PC-9 (cell line): ENCODE measurements around the gene RBFOX1.

Experiments used
- EZH2 ChIP-seq: fragments of 200-600 bp; sonication (generic); IDR thresholded peaks from 2 replicates; pipeline ENCODE4 v1.8.0; 2017; ENCODE audit warnings: antibody characterized with exemption, low read depth
- TF ChIP-seq, protein P1 (sequence below): fragments of 200-600 bp; sonication (generic); conservative IDR thresholded peaks from 2 replicates; pipeline ENCODE4 v1.6.1; 2017; ENCODE audit warnings: mixed run types, antibody characterized with exemption, mild to moderate bottlenecking, moderate library complexity

DNA sequence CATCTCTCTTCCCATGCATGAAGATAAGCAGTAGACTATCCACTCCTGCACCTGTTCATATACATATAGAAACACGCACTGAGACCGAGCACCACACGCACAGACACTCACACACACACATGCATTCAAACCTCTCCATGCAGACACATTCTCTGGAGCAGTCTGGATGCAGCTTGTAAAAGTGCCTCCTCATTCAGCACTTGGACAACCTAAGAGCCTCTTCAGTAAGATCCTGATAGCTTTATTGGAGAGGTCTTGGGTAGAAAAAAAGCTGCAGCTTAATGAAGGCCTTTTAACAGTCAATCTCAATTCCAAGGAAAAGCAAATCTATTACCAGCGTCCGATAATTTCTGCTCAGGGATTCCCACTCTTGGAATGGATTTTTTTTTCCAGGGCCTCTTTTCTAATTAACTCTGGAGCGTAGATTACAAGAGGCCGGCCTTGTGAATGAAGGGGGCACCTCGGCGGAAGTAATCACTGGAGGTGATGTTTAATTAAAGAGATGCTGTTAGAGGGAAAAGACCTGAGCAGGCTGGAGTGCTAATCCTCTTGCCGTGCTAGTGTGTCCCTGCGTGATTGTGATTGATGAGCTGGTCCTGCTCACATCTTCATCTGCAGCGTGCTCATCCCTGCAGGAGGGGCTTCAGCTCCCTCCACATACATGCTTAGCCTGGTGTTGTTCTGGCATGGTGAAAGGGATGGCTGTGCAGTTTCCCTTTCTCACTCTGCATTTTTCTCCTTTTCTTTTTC is 155.1 kb downstream of the RBFOX1 start:
- TF ChIP-seq, protein P1, sequence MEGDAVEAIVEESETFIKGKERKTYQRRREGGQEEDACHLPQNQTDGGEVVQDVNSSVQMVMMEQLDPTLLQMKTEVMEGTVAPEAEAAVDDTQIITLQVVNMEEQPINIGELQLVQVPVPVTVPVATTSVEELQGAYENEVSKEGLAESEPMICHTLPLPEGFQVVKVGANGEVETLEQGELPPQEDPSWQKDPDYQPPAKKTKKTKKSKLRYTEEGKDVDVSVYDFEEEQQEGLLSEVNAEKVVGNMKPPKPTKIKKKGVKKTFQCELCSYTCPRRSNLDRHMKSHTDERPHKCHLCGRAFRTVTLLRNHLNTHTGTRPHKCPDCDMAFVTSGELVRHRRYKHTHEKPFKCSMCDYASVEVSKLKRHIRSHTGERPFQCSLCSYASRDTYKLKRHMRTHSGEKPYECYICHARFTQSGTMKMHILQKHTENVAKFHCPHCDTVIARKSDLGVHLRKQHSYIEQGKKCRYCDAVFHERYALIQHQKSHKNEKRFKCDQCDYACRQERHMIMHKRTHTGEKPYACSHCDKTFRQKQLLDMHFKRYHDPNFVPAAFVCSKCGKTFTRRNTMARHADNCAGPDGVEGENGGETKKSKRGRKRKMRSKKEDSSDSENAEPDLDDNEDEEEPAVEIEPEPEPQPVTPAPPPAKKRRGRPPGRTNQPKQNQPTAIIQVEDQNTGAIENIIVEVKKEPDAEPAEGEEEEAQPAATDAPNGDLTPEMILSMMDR, result no peak
- no peak for TF ChIP-seq EZH2
